NCI-H748 (cell line): ENCODE data around the gene CCNJL.

ENCODE experiments used
- DNase-seq: peaks from one replicate; lab custom pipeline; 2025; ENCODE audit not compliant: unreplicated experiment; lab: John Stamatoyannopoulos, UW

The CCNJL gene

DNA sequence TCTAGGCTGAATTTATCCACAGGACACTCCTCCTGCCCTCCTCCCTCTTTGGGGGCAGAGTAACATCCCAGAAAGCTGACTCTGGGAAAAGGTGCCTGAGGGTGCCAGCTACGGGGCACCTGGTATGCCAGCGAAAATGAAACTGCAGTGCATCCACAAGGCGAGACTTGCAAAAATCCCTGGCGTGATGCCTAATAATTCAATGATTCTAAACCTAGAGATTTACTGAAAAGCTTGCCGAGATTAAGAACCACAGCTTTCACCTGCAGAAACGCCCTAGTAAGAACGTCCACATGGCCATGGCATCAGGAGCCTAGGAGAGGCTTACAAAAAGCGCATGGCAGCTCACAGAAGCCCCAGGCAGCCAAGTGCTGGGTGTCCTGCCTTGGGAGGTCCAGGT, 20.9 kb downstream of the CCNJL start:
- DNase-seq, result no peak

DNA sequence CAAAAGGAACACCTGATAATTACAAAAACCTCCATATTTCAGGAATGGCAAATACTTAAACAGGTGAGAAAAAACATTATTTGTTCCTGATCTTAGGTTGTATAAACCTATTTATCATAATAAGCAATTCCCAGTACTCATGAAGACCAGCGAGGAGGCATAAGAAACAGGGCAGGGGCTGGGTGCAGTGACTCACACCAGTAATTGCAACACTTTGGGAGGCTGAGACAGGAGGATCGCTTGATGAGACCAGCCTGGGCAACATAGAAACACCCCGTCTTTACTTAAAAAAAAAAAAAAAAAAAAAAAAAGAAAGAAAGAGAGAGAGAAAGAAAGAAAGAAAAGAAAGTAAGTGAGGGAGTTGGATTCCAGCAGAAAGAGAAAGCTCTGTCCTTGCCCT, 21.6 kb downstream of the CCNJL start:
- DNase-seq, result no peak

DNA sequence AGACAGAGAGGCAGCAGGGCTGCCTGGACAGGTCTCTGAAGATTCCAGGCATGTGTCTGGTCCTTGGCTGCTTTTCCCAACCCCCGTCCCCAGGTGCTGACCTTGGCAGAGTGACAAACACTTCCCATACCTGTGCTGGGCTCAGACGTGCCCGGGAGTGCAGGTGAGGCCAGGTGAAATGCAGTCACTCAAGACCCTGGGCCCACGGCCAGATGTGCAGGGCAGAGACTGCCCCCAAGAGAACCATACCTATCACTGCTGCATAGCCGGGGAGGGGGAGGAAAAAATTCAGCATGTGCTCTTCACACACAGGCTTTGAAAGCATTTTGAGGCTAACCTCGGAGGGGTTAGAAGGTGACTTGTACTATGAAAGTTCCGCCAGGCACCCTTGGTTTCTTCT, 22.6 kb downstream of the CCNJL start:
- DNase-seq, result no peak

DNA sequence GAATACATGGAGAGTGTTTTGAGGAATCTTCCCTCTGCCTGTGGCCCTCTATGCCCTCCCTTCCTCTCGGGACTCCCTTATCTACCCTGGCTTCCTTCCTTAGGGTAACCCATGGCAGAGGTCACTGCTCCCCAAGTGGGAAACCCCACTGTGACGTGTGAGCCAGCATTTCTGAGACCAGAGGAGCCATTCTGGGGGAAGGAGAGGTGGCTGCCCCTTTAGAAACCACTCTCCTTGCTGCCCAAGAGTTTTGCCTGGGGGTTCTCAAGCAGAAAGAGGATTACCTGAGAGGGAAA, 23.1 kb downstream of the CCNJL start:
- DNase-seq, result no peak

DNA sequence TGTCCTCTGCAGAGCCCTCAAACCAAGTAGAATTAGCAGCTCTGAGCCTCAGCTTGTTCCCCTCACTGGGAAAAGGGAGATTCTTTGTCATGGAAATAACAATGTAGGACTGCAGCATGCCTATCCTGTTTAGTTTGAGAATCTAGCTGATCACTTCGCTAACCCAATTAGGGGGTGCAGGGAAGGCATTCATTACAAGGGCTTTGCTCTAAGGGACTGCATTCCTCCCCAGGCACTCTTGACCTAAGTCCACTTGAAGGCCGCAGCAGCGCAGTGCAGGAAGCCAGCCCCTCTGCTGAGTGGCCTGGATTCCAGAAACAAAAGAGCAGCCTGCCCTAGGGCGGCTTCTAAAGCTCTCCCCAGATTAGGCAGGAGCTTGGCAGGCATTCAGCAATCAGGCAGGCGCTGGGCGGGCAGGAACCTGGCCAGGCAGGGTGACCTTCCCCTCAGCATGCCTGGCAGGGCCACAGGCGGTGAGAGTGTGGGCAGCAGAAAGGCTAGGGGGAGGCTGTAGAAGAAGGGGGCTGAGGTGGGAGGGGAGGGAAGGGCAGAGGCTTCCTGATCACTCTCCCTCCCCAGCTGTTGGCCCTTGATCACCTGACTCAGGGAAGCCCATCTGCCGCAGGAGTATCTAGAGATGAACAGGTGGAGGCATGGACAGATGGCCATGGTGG, 24.8 kb downstream of the CCNJL start:
- DNase-seq, result peak; percentile 41

DNA sequence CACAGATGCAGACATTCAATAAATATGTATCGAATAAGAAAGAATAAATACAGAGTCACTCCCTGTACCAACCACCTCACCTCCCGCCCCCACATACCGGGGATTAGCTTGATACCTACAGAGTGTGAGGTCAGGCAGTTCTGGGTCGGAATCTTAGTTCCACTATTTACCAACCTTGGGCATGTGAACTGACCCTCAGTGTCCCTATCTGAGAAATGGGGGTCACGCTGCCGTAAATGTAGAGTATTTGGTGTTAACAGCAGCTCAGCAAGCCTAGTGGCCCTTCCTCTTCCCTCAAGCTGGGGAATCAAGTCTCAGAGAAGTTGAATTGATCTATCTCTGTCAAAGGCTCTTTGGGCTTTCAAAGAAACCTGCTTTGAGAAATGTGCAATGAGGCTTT, 25.4 kb downstream of the CCNJL start:
- no peak for DNase-seq

DNA sequence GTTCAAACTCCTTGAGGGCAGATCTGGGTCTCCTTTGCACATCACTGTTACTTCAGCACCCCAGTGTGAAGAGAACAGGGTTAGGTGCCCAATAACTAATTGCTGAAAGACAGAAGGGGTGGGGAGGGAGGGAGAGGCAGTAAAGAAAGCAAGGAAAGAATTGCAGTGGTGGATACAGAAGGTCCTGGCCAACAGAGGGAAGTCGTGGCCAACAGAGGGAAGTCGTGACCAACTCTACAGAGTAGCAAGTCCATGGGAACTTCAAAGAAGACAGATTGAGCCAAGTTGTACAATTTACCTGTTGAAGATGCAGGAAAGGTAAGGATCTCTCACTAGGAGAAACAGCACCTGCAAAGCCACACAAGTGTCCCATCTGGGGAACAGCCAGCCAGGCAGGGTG, 27.0 kb downstream of the CCNJL start:
- no peak for DNase-seq

DNA sequence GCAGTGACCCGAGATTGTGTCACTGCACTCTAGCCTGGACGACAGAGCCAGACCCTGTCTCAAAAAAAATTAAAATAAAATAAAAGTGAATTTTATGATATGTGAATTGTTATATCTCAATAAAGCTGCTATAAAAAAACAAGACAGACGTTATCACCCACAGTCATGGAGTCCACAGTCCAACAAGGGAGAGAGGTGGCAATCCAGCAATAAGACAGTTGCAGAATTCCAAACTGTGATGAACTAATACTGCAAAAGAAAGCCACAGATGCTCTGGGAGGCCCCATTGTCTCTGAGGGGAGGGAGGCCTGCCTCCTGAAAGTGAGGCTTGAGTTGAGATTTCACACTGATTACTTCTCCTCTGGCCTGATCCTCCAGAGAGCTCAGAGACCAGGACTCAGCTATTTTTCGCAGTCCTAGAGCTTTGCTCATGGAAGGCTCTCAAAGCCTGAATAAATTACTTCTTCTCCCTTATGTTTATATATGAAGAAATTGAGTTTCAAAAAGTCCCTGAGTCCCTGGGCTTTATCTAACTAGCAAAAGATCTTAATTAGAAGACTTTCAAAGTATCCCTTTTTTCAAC, 28.0 kb downstream of the CCNJL start:
- DNase-seq, result no peak

DNA sequence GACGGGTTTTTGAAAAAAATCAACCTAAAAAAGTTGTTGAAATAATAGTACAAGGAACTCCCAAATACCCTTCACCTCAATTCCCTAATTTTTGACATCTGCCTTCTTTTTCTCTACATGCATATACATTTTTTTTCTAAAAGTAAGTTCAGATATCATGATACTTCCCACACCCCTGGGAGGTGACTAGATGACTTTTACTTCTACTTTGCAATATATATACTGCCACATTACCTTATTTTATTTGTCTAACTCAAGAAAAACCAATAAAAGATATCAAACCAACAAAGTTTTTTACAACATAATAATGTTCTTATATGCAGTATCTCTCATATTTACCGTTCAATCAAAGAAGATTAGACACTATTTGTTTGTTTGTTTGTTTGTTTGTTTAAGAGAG, 31.1 kb downstream of the CCNJL start:
- no peak for DNase-seq

DNA sequence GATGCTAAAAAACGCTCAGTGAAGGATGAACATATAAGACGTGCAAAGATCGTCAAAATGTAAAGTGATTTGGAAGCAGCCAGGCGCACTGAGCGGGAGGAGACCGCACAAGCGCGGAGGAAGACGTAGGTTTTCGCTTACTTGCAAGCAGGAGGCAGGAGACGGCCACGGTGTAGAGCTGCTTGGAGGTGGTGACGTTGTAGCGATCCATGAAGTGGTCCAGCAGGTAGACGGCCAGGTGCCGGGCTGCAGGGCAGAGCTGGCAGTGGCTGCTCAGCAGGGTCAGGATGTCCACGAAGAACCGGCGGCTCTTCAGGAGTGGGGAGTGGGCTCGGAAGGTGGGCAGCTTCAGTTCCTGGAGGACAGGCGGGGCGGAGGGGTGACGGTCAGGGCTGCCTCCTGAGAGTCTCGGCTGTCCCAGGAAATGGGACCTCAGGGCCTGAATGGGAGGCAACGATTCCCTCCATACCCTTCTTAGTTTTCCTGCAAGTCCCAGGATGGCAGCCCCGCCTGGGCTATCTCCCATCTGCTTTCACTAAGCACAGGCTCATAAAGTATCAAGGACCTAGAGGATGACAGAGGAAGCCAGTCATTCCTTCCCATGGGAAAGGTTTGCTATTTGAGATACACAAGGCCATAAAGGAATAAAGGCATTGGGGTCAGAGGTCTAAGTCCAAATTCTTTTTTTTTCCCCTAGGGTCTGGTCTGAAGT, 31.8 kb downstream of the CCNJL start:
- no peak for DNase-seq

DNA sequence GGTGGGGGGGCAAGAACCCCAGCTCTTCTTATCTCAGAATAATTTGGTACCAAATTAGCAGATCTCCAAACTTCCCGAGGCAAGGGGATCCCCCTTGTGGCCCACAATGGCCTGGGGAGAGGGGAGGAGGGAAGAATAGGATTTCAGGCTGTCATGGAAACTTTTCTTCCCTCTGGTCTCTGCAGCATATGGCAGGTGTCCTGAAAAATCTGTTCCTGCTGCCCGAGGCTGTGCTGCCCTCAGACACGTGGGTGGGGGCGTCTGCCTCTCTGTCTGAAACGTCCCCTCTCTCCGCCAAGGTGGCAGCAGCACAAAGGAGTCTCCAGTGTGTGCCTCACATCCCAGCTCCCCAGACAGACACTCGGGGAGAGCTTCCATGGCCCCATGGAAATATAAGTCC, 34.0 kb downstream of the CCNJL start:
- DNase-seq, result no peak

DNA sequence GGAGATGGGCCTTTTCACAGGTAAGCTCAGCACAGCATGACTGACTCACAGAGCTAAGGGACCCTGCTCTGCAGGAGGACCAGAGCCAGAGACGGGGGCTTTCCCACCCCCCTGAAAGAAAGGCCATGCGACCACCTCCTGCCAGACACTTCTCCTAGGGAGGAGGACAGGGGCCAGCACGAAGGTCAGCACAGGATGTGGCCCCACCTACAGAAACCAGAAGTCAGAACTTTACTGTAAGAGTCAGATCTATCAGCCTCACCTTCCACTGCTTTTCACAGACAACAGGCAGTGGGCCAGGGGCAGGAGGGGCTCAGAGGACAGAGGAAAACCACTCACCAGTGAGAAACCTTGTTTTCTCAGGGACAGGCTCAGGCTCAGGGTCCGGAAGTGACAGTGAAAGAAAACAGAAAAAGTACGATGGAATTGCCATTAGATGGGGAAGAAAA, 37.9 kb downstream of the CCNJL start:
- DNase-seq, result no peak

DNA sequence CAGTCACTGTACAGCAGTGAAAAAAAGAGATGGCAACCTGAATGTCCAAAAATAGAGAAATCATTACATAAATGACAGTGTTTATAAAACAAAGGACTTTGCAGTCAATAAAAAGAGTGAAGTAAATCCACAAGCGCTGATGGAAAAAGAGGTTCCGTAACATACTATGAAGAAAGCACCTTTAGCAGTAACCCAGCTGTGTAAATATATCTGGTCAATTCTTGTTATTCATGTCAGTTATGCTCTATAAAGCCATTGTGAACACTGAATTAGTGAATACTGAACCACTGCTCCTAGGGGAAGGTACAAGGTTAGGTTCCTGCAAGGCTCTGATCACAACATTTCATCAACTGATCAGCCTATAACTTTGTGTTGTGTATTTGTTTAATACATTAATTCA, 39.5 kb downstream of the CCNJL start:
- DNase-seq, result peak; percentile 76

DNA sequence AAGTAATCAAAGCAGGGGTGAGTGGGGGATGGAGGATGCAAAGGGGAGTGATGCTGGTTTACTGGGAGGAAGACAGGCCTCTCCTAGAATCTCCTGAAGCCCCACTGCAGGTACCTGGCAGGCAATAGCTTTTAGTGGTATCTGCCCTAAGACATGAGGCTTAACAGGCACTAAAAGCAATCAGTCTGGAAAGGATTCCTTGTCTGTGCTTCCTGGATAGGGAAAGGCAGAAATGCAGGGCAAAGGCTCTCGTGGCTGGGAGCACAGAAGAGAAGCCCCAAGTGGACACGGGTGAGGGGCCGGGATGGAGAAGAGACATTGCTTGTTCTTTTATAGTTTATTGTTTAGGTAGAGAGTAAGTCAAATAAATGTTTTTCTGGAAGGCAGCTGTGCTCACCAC, 40.1 kb downstream of the CCNJL start:
- no peak for DNase-seq

DNA sequence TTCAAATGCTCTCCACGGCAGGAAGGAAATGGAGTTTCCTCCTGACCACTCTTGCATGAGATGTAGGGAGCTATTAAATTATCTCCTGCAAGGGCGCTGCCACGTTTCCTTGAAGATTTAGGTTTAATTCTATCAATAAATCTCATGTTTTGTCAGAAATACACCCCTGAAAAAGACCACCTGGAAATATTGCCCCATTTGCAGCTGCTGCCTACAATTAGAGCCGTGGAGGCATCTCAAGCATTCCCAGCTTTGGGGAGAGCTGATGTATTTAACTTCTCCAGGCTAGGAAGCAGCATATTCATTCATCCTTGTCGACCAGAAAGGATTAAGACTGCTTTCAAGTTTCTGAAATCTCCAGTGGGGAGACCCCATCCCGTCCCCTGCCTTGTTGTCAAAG, 40.5 kb downstream of the CCNJL start:
- DNase-seq, result no peak

DNA sequence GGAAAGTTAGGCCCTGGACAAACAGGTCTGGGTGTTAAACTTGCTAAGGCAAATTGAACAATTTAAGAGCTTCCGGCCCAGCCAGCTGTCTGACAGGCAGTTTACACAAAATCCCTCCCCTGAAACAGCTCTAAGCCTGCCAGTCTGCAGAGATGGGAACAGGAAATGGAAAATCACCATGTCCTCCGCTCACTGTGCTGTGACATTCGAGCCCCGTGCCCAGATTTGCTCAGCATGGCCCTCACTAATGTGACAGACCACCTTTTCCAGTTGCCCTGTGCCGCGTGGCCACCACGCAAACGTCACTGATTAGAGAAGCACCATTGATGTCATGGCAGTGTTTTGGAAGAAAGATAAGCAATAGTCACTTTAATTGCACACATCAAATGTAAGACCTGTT, 41.0 kb downstream of the CCNJL start:
- DNase-seq, result peak; percentile 63

DNA sequence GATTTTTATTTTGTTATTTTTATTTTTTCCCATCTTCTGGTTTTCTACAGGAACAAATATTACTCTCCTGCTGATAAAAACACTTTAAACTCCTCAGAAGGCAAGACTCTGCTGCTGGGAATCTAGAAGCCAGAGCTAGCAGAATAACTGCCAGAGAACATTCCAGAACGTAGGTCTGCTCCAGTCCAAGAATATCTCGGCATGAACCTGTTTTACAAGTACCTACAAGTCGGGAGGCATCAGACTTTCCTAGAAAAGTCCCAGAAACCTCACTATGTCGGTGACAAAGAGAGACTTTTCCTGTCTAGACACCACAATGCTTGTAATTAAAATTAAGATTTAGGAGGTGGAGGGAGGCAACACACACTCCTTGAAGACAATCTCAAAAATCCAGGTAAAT, 41.7 kb downstream of the CCNJL start:
- DNase-seq, result no peak

DNA sequence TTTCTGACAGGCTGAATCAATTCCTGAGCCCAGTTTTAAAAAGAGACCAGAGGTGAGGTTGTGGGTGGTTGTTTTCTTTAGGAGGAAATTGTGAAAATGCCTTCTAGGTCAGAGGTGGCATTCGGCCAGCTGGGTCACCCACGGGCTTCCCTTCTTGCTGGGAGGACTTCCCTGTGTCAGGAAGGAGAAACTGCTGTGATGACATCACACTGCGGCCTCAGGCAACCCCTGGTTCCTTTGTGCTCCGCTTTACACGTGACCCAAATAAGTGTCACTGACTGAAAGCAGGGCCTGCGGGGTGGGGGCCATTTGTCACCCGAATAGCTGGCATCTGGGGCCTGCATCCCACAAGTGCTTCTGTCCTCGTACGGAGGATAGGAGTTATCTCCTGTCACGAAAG, 43.3 kb downstream of the CCNJL start:
- DNase-seq, result no peak

DNA sequence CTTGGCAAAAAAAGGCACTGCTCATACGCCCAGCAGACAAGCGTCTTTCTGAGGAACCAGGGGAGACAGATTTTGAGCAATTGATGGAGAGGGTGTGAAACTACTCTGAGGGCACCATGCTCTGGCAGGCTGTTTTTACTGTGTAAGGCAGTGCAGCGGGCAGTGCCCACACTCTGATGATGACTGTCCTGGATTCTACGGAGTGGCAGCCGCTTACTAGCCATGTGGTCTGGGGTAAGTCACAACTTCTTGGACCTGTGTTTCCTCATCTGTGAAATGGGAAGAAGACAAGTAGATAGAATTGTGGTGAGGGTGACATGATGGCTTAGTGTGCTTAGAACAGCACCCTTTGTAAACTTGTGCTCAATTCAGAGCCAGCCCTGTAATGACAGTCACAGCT, 44.2 kb downstream of the CCNJL start:
- no peak for DNase-seq

DNA sequence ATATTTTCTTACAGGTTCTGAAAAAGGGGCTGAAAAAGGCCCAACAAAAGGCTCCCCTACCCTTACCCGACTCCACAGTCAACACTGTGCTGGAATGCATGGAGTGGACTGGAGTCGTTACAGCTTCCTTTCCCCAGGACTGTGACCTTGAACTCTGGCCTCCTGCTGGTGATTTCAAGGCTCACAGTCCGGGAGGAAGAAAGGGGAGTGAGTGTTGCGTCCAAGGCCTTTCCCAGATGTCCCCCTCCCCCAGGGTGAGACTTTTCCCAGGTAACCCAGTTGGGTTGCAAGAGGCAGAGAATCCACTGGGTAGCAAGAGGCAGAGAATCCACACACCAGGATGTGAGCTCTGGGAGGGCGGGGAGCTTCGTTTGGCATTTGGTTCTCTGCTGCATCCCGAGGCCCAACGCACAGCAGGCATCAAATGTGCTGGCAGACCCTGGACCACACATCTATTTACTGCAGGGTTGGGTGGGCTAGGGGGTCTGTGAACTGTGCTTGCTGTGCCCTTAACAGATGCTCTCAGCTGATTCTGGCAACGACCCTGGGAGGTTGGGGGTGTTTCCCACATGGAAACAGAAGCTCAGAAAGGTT, 45.5 kb downstream of the CCNJL start:
- DNase-seq, result no peak

DNA sequence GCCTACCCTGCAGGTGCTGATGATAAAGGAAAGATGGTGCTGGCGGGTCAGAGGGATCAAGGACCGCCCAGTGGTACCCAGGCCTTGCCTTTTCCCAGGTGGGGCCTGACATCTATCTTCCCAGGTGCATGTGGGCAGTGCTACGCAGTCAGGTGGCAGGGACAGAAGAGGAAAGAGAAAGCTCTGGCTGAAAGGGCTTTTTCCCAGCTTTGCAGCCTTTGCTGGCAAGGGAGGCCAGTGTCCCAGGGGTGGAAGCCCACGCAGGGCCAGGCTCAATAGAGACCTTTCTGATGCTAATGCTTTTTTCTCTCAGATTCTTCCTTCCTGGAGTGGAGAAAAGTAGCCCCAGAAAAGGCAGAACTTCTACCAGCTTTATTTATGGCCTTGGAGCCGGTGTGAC, 46.3 kb downstream of the CCNJL start:
- no peak for DNase-seq

DNA sequence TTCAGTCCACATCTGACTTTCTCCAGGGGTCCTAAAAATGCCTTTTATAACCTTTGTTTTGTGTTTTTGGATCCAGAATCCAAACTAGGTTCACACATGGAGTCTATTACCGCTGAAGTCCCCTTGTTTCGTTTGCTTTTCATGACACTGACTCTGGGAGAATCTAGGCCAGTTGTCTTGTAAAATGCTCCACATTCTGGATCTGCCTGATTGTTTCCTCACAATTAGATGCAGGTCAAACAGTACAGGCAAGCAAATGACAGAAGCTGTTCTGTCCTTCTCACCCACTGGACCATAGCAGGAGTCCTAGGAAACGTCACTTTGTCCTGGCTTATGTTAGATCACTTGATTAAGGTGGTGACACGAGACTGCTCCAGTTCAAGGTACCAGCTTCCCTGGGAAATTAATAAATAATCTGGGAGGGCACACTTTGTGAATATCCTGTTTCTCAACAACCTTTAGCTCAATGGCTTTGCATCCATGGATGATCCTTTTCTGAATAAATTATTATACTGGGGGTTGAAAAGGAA, 49.0 kb downstream of the CCNJL start:
- no peak for DNase-seq
